OCI-LY3 (cell line): ENCODE data around the gene CCT2.

ENCODE experiments used
- EZH2phosphoT487 ChIP-seq: fragments of 200-600 bp; shearing (Covaris generic); IDR thresholded peaks from 2 replicates; pipeline ENCODE4 v1.6.1; 2018; ENCODE audit warnings: antibody characterized with exemption, mixed run types, low read depth
- TF ChIP-seq, protein P1 (sequence below): fragments of 200-600, 300-600 bp; sonication (generic); IDR thresholded peaks from 2 replicates; pipeline ENCODE4 v1.5.1; 2014; ENCODE audit warnings: antibody characterized with exemption, low read length, low read depth

DNA sequence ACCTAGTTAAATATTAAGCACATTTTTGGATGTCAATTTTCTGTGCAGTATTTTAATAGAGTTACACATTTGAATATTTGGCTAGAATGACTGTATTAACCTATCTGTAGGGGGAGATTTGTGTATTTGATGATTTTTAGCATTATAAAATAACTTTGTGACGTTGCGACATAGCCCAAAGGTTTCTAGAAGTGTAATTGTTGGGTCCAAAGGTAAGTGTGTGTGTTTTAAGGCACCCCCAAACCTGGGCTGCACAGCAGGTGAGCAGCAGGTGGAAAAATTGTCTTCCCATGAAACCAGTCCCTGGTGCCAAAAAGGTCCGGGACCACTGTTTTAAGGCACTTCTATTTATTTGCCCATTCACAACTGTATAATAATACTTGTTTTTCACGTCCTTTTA lies 3.3 kb downstream of the CCT2 start:
- TF ChIP-seq, protein P1, sequence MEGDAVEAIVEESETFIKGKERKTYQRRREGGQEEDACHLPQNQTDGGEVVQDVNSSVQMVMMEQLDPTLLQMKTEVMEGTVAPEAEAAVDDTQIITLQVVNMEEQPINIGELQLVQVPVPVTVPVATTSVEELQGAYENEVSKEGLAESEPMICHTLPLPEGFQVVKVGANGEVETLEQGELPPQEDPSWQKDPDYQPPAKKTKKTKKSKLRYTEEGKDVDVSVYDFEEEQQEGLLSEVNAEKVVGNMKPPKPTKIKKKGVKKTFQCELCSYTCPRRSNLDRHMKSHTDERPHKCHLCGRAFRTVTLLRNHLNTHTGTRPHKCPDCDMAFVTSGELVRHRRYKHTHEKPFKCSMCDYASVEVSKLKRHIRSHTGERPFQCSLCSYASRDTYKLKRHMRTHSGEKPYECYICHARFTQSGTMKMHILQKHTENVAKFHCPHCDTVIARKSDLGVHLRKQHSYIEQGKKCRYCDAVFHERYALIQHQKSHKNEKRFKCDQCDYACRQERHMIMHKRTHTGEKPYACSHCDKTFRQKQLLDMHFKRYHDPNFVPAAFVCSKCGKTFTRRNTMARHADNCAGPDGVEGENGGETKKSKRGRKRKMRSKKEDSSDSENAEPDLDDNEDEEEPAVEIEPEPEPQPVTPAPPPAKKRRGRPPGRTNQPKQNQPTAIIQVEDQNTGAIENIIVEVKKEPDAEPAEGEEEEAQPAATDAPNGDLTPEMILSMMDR, result no peak
- TF ChIP-seq EZH2phosphoT487, result no peak
